GM04504 (cell line): ENCODE results near the gene CHMP1B.
A peak's percentile ranks its signal among the peaks of the same experiment; 100 is the strongest.
"Not testable (repeated sequence)": the region's sequence is repeated elsewhere in the genome, so short reads cannot be mapped to it uniquely, and the experiment has no call there.

Experiments
- DNase-seq: peaks from one replicate; pipeline ENCODE4 v3.0.0-alpha.2; 2012; ENCODE audit warnings: low read depth

The CHMP1B gene

GRCh38 chr18:11840493-11840892 lies 10.7 kb upstream of the CHMP1B start:
- no peak for DNase-seq

GRCh38 chr18:11842562-11842961 lies 8.7 kb upstream of the CHMP1B start:
- DNase-seq: no peak

- DNase-seq: no peak
These were observed 6.8 kb upstream of the CHMP1B start for GRCh38 chr18:11844436-11844835.

- no peak for DNase-seq
These were observed 5.6 kb upstream of the CHMP1B start for GRCh38 chr18:11845654-11846053.

- no peak for DNase-seq
These were observed 3.4 kb upstream of the CHMP1B start for GRCh38 chr18:11847811-11848210.

- no peak for DNase-seq
These were observed 1.9 kb upstream of the CHMP1B start for GRCh38 chr18:11849279-11849678.

GRCh38 chr18:11849841-11850634 lies 1.2 kb upstream of the CHMP1B start:
- DNase-seq: peak; percentile 63

- peak; percentile 50 for DNase-seq
These were observed 430 bp upstream of the CHMP1B start for GRCh38 chr18:11850821-11851145.

- DNase-seq: peak; percentile 13
These were observed 659 bp downstream of the CHMP1B start for GRCh38 chr18:11851806-11852337.

- not testable (repeated sequence) for DNase-seq
These were observed 3.3 kb downstream of the CHMP1B start for GRCh38 chr18:11854554-11854953.

GRCh38 chr18:11857177-11857887 lies 6.1 kb downstream of the CHMP1B start:
- DNase-seq: peak; percentile 90

GRCh38 chr18:11859282-11859830 lies 8.1 kb downstream of the CHMP1B start:
- DNase-seq: no peak

- DNase-seq: peak; percentile 24
These were observed 8.7 kb downstream of the CHMP1B start for GRCh38 chr18:11859903-11860407.

- DNase-seq: no peak
These were observed 9.6 kb downstream of the CHMP1B start for GRCh38 chr18:11860594-11861450.

GRCh38 chr18:11861583-11862288 lies 10.5 kb downstream of the CHMP1B start:
- no peak for DNase-seq

- no peak for DNase-seq
These were observed 11.4 kb downstream of the CHMP1B start for GRCh38 chr18:11862468-11863137.

- no peak for DNase-seq
These were observed 13.3 kb downstream of the CHMP1B start for GRCh38 chr18:11864471-11864870.

- no peak for DNase-seq
These were observed 13.9 kb downstream of the CHMP1B start for GRCh38 chr18:11865071-11865470.

- no peak for DNase-seq
These were observed 15.1 kb downstream of the CHMP1B start for GRCh38 chr18:11866329-11866728.

- no peak for DNase-seq
These were observed 15.6 kb downstream of the CHMP1B start for GRCh38 chr18:11866764-11867163.

GRCh38 chr18:11868230-11868629 lies 17.0 kb downstream of the CHMP1B start:
- no peak for DNase-seq
